Inflammatory macrophage (primary cell): ENCODE data around the gene DDIAS.
"Not testable (repeated sequence)": the region's sequence is repeated elsewhere in the genome, so short reads cannot be mapped to it uniquely, and the experiment has no call there.

ENCODE experiments used
- DNase-seq, 2 donors: peaks; one replicate each; pipeline ENCODE4 v3.0.0-alpha.2; 2020 to 2022

The DDIAS gene

DNA sequence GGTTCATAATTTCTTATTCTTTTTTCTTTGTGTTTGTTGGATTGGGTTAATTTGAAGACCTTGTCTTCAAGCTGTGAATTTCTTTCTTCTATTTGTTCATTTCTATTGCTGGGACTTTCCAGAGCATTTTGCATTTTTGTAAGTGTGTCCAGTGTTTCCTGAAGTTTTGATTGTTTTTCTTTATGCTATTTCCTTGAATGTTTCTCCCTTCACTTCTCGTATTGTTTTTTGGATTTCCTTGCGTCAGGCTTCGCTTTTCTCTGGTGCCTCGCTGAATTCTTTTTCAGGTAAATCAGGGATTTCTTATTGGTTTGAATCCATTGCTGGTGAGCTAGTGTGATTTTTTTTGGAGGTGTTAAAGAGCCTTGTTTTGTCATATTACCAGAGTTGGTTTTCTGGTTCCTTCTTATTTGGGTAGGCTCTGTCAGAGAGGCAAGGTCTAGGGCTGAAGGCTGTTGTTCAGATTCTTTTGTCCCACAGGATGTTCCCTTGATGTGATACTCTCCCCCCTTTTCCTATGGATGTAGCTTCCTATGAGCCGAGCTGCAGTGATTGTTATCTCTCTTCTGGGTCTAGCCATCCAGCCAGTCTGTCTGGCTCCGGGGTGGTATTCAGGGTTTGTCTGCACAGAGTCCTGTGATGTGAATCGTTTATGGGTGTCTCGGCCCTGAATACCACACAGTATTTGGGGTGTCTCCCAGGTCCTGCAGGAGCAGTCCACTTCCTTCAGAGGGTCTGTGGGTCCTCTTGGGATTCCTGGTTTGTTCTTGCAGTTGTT is 21.0 kb downstream of the DDIAS start:
- not testable (repeated sequence) for DNase-seq

DNA sequence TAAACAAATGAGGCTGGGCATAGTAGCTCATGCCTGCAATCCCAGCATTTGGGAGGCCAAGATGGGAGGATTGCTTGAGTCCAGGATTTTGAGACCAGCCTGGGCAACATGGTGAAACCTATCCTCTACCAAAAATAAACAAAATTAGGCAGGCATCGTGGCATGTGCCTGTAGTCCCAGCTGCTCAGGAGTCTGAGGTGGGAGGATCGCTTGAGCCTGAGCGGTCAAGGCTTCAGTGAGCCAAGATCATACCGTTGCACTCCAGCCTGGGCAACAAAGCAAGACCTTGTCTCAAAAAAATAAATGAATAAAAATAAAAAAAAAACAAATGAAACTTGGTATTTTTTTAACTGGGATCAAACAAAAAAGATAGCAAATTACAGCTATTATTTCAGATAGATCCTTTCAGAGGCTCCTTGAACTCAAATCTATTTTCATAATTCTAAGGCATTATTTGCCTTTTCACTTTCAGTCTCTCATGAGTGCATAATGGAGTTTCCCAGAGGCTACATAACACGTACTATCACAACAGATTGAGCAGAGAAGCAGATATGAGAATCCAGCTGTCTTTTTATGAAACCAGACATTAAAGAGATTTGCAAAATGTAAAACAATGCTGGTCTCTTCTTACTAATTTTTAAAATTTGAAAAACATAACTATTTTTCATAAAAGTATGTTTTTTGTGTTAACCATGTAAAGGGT is 23.1 kb downstream of the DDIAS start:
- no peak for DNase-seq

DNA sequence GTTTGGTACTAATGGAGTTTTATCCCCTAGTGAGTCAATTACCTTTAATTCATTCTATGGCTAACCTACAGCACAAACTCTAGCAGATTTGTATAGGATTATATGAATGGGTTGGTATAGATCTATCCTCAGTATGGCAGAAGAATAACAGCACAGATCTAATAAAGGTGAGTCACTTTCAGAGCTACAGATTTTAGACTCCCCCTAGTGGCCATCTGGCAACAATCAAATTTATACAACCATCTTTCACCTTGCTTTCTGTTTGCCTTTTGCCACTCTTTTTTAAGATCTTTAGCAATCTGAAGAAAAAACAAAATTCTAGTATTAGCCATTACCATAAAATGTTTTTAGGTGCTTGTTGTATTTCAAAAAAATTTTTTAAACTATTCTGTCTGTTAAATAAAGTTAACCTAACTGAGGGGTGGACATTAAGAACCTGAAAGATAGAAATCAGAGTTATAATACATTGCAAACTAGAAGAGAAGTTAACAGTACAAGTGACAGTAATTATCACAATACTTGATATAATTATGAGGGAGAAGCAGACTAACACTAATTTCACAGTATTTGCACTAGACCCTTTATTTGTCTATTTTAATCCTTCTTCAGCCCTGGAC is 25.8 kb downstream of the DDIAS start:
- DNase-seq, result peak; percentile 49 to 51

DNA sequence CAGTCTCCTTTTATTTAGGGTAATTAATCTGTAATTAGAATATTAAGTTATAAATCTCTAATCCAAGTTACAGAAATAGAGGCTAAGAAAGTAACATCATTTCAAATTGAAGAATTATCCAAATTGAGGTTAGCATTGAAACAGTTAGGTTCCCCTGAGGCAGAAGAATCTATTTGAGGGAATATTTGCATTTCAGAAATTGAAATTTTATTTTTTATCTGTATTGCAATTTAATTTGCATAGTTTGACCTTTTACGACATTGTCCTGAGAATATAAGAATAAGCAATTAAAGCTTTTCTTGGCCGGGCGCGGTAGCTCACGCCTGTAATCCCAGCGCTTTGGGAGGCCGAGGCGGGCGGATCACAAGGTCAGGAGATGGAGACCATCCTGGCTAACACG is 27.6 kb downstream of the DDIAS start:
- no peak for DNase-seq

DNA sequence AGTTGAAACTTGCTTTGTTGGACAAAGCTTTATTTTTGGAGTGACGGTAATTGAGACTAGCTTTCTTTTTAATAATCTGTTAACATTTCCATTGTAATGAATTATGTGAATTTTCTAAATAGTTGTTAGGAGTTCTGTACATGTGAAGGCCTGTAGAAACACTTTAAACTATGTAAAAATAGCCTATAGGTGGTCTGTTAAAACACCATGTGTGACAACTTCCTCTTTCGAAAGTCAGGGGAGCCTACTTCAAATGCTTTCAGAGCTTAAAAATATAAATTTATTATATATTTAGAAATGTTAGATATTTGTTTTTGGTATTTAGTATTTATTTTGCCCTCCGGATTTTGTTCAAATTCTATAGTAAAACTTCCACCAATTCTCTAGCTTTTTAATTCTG is 28.7 kb downstream of the DDIAS start:
- no peak for DNase-seq

DNA sequence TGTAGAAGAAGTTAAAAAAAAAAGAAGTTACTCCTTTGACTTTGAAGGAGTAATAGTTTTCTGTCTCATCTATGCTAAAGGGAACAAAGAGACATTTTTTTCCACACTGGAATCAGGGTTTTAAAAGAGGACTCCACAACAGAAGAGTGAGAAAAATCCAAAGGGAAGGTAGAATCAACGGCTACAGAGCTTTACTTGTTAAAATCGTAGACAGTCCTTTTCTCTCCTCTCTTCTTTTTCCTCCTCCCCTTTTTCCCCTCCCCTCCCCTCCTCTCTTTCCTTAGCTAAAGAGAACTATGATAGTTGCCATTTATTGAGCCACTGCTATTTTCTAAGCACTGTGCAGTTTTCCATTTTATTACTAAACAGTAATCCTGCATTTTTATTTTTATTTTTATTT is 29.2 kb downstream of the DDIAS start:
- no peak for DNase-seq

DNA sequence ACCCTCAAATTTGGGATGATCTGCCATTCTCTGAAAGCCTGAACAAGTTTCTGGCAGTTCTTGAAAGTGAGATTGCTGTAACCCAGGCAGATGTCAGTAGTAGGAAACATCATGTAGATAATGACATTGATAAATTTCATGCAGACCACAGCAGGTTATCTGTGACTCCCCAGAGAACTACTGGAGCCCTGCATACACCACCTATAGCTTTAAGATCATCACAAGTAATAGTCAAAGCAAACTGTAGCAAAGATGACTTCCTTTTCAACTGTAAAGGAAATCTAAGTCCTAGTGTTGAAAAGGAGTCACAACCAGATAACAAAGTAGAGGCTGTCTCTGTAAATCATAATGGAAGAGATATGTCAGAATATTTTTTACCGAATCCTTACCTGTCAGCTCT is 31.0 kb downstream of the DDIAS start:
- DNase-seq, result no peak

DNA sequence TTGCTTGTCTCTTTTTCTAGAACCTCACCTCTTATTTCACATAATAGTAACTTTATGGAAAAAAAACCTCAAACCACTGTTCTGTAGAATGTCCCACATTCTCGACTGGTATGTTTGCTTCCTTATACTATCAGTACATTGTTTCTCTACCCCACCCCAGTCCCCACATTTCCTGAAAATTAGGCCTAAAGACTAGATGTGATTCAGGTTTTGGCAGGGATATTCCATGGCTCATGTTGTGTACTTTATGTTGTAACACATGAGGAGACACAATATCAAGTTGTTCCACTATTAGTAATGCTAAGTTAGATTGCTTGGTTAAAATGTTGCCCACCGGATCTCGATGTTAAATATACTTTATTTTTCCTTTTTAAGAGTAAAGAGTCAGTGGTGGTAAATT is 34.7 kb downstream of the DDIAS start:
- DNase-seq, result no peak

DNA sequence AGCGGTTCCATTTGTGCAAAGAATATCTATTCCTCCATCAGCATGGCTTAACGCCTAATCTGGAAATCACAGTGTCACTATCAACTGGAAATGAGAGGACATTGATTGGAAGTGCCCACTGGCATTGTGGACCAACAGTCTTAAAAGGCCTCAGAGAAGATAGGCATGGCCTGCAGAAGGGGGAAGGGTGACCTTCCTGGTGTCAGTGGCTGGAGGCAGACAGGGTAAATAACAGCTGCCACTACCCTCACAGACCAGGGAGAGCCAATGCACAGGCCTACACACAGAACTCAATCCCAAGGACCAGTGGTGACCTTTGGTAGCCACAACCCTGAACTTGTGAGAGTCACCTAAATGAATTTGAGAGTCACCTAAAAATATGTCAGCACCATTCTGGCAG is 36.0 kb downstream of the DDIAS start:
- DNase-seq, result no peak

DNA sequence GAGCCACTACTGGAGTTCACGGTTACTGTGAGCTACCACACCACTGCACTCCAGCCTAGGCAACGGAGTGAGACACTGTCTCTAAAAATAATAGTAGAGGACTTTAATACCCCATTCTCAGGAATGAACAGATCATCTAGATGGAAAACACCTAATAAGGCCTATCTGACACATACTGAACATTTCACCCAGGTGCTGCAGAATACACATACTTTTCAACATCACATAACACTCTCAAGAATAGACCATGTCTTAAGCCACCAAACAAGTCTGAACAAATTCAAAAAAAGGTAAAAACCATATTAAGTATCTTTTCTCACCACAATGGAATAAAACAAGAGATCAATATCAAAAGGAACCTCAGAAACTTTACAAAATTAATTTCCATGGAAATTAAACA is 37.9 kb downstream of the DDIAS start:
- no peak for DNase-seq

DNA sequence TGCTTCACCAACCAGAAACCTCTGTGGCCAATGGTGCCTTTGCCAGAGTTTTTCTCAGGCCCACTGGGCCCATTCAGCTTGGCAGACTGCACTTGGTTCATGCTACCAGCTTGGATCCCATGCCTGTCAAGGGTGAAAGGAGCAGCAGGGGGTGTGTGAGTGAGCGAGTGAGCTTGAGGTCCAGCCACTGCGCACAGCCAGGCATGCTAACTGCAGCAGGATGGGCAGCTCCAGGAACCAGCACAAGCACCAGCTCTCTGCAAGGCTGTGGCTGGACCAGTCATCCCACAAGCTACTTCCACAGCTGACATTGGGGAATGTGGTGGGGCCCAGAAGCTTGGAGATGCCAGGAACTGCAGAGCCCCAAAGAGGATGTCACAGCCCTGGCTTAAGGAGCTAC is 40.8 kb downstream of the DDIAS start:
- no peak for DNase-seq

DNA sequence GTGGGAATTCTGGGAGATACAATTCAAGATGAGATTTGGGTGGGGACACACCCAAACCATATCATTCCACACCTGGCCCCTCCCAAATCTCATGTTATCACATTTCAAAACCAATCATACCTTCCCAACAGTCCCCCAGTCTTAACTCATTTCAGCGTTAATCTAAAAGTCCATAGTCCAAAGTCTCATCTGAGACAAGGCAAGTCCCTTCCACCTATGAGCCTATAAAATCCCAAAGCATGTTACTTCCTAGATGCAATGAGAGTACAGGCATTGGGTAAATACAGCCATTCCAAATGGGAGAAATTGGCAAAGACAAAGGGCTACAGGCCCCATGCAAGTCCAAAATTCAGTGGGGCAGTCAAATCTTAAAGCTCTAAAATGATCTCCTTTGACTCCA is 41.9 kb downstream of the DDIAS start:
- not testable (repeated sequence) for DNase-seq

DNA sequence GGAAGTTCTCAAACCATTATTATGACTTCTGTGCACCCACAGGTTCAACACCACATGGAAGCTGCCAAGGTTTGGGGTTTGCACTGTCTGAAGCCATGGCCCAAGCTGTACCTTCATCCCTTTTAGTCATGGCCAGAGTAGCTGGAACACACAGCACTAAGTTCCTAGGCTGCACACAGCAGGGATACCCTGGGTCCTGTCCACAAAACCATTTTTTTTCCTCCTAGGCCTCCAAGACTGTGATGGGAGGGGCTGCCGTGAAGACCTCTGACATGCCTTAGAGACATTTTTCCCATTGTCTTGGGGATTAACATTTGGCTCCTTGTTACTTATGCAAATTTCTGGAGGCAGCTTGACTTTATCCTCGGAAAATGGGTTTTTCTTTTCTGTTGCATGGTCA is 42.7 kb downstream of the DDIAS start:
- no peak for DNase-seq

DNA sequence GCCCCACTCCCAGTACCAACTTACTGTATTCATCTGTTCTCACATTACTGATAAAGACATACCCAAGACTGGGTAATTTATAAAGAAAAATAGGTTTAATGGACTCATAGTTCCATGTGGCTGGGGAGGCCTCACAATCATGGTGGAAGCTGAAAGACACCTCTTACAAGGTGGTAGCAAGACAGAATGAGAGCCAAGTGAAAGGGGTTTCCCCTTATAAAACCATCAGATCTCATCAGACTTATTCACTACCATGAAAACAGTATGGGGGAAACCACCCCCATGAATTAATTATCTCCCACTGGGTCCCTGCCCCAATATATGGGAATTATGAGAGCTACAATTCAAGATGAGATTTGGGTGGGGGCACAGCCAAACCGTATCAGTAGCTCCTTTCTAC is 43.5 kb downstream of the DDIAS start:
- DNase-seq, result not testable (repeated sequence)

DNA sequence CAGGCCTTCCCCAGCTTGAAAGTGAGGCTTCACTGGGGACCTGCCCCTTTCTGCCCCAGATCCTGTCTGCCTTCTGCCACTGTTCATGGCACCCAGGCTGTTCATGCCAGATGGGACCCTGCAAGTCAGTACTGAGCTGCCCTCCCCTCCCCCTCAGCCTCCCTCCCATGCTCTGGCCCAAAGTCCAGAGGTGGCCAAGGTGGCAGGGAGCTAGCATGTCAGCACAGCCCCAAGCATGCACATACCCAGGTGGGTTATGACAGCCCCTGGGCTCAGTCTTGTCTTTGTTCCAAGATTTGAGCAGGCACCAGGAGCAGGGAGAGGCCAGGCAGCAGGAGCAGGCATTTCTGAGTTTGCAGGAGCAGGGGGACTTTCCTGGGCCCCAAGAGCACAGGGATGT is 44.1 kb downstream of the DDIAS start:
- DNase-seq, result no peak

DNA sequence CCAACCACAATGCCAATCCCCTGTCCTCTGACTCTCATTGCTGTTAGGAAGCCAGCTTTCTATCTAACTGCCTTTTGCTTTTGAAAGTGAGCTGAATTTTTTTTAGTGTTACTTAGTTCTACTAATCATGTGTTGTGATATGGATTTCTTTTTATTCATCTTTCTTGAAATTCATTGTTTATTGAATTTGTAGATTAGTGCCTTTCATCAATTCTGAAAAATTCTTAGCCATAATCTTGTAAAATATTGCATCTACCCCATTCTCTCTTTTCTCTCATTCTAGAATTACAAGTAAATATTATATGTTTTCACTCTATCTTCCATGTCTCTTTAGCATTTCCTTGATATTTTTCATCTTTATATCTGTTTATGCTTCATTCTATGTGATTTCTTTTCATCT is 47.8 kb downstream of the DDIAS start:
- DNase-seq, result no peak

DNA sequence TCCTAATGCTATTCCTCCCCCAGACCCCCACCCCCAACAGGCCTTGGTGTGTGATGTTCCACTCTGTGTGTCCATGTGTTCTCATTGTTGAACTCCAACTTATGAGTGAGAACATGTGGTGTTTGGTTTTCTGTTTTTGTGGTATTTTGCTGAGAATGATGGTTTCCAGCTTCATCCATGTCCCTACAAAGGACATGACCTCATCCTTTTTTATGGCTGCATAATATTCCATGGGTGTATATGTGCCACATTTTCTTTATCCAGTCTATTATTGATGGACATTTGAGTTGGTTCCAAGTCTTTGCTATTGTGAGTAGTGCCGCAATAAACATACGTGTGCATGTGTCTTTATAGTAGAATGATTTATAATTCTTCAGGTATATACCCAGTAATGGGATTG is 49.0 kb downstream of the DDIAS start:
- not testable (repeated sequence) for DNase-seq

DNA sequence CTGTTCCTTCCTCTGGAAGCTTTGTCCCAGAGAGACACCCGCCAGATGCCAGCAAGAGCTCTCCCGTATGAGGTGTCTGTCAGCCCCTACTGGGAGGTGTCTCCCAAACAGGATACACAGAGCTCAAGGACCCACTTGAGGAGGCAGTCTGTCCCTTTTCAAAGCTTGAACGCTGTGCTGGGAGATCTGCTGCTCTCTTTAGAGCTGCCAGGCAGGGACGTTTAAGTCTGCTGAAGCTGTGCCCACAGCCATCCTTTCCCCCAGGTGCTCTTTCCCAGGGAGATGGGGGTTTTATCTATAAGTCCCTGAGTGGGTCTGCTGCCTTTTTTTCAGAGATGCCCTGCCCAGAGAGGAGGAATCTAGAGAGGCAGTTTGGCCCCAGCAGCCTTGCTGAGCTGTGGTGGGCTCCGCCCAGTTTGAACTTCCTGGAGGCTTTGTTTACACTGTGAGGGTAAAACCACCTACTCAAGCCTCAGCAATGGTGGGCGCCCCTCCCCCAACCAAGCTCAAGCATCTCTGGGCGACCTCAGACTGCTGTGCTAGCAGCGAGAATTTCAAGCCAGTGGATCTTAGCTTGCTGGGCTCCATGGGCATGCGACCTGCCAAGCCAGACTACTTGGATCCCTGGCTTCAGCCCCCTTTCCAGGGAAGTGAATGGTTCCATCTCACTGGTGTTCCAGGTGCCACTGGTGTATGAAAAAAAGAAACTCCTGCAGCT is 54.4 kb downstream of the DDIAS start:
- DNase-seq, result not testable (repeated sequence)

DNA sequence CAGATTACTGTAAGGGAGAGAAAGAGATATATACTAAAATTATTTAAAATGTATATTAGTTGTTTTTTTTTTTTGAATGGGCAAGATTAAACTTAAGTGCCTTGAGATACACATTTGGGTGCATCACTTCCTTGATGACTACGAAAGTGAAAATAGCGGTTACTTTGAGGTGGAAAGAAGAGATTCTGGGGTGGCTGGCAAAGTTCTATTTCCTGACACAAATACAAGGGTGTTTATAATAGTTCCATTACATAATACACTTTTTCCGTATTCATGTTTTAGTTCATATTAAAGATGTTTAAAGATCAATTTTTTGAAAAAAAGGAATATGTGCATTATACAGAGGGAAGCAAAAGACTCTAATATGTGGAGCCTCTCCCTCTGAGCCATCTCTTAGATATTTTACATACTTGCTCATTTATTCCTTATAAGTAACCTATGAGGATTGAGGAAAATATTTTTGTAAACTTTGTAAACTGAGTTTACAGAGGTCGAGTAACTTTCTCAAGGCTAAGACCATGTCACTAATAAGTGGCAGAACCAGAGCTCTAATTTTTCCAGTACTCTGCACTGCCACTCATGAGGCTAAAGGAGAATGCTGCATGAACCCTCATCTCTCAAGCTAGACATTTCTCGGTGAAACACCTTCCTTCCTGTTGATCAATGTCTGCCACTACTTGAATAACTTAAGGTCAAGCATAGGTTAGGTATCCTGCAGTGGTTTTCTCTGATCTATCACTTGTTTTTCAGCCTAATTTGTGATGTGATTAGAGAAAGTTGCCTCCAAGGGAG is 58.6 kb downstream of the DDIAS start:
- DNase-seq, result no peak

DNA sequence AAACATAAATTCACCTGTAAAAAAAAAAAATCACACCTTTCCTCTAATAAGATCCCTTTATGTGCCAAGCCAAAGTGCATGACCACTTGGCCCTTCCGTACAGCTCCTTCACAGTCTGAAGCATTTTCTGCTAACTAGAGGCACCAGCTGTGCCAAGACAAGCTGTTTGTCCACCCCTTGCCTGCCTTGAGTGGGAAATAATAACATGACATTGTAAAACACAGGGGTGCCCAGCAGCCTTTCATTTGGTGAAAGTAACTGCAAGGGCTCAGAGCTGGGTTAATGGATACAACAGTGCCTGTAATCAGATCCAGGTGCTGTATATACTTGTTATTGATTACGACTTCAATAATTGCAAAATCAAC is 59.2 kb downstream of the DDIAS start:
- DNase-seq, result no peak

DNA sequence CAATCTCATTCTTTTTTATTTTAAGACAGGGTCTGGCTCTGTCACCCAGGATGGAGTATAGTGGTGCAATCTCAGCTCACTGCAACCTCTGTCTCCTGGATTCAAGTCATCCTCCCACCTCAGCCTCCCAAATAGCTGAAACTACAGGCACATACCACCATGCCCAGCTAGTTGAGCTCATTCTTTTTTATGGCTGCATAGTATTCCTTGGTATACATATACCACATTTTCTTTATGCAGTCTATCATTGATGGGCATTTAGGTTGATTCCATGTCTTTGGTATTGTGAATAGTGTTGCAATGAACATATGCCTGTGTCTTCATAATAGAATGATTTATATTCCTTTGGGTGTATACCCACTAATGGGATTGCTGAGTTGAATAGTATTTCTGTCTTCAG is 60.5 kb downstream of the DDIAS start:
- DNase-seq, result not testable (repeated sequence)

DNA sequence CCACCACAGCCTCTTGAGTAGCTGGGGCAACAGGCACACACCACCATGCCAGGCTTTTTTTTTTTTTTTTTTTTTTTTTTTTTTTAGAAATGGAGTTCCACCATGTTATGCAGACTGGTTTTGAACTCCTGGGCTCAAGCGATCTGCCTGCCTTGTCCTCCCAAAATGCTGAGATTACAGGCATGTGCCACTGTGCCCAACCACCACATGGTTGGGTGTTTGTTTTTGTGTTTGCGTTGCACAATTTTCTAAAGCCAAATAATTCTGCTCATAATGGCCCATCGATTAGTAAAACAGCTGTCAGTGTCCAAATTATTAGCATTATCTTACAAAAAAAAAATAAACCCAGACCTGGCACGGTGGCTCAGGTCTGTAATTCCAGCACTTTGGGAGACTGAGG is 65.8 kb downstream of the DDIAS start:
- no peak for DNase-seq

DNA sequence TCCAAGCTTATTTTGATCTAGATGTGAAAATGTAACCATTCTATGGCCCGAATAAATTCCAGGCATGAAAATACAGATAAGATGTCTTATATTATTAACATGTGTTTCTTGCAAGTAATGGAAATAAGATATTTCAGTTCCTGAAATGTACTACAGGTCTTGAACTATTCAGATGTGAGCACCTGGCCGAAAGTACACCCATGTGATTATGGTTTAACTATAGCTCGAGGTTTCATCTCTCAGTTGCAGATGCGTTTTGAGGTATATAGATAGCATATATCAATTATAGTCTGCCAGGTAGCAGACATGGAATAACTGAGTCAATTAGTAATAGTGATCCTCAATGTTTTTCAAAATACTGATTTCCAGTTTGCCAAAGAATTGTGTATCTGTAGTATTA is 68.3 kb downstream of the DDIAS start:
- no peak for DNase-seq
